Measurements from ENCODE around the gene MKX. TPM values are rescaled to one million over a fixed set of nuclear protein-coding genes. Genes with fewer than 3 reads are reported as not detected.
"Not testable (repeated sequence)": the region's sequence is repeated elsewhere in the genome, so short reads cannot be mapped to it uniquely, and the experiment has no call there.

The MKX gene
- total RNA-seq, 2 donors from 2014 or later, result 0.10 to 2.3 TPM

GRCh38 chr10:27685681-27686080 is 59.9 kb downstream of the MKX start:
- TF ChIP-seq CTCF (IDR thresholded peaks at IDR 0.05), result no peak
- no peak overlapping the region for H3K4me3 ChIP-seq
- no peak overlapping the region for H3K9ac ChIP-seq (ENCODE audit: low read depth in 2 of 2, low read length in 2 of 2)
- no peaks in the 10 kb centered on the region for H3K4me1 ChIP-seq
- no peaks in the 10 kb centered on the region for H3K9me3 ChIP-seq
- no peak for DNase-seq
- H3K27me3 ChIP-seq, result no peaks in the 10 kb centered on the region
- no peaks in the 10 kb centered on the region for H3K36me3 ChIP-seq
- intact Hi-C loops (cut with DNase I), result no loop called here
- no peak overlapping the region for H3K27ac ChIP-seq

- Histone ChIP-seq H3K36me3 (no peaks in the 10 kb centered on the region), H3K4me3 (no peak overlapping the region), H3K9me3 (no peaks in the 10 kb centered on the region), H3K27ac (no peak overlapping the region), H3K9ac (ENCODE audit: low read depth in 2 of 2, low read length in 2 of 2) (no peak overlapping the region), H3K4me1 (no peaks in the 10 kb centered on the region), H3K27me3 (no peaks in the 10 kb centered on the region)
- intact Hi-C loops (cut with DNase I), result no loop called here
- TF ChIP-seq CTCF (IDR thresholded peaks at IDR 0.05), result no peak
- DNase-seq, result no peak
Observed at GRCh38 chr10:27683226-27683625, 62.4 kb downstream of the MKX start.

GRCh38 chr10:27681795-27682194 is 63.8 kb downstream of the MKX start:
- H3K9ac ChIP-seq (ENCODE audit: low read depth in 2 of 2, low read length in 2 of 2); H3K27ac ChIP-seq; H3K9me3 ChIP-seq; H3K36me3 ChIP-seq; H3K4me3 ChIP-seq; DNase-seq; intact Hi-C loops (cut with DNase I); H3K4me1 ChIP-seq; H3K27me3 ChIP-seq: not testable (repeated sequence)

GRCh38 chr10:27680691-27681605 is 64.7 kb downstream of the MKX start:
- H3K36me3 ChIP-seq, result no peaks in the 10 kb centered on the region
- intact Hi-C loops (cut with DNase I), result no loop called here
- no peaks in the 10 kb centered on the region for H3K4me1 ChIP-seq
- DNase-seq, result no peak
- H3K9ac ChIP-seq (ENCODE audit: low read depth in 2 of 2, low read length in 2 of 2), result no peak overlapping the region
- no peaks in the 10 kb centered on the region for H3K27me3 ChIP-seq
- no peak overlapping the region for H3K27ac ChIP-seq
- H3K9me3 ChIP-seq, result no peaks in the 10 kb centered on the region
- no peak overlapping the region for H3K4me3 ChIP-seq
- no peak for TF ChIP-seq CTCF (IDR thresholded peaks at IDR 0.05)

- H3K9me3 ChIP-seq, result no peaks in the 10 kb centered on the region
- no peak overlapping the region for H3K27ac ChIP-seq
- H3K27me3 ChIP-seq, result no peaks in the 10 kb centered on the region
- no peak for DNase-seq
- no peak overlapping the region for H3K4me3 ChIP-seq
- no peak overlapping the region for H3K9ac ChIP-seq (ENCODE audit: low read depth in 2 of 2, low read length in 2 of 2)
- intact Hi-C loops (cut with DNase I), result no loop called here
- no peaks in the 10 kb centered on the region for H3K4me1 ChIP-seq
- no peak for TF ChIP-seq CTCF (IDR thresholded peaks at IDR 0.05)
- no peaks in the 10 kb centered on the region for H3K36me3 ChIP-seq
Observed at GRCh38 chr10:27680006-27680557, 65.5 kb downstream of the MKX start.

- TF ChIP-seq CTCF (IDR thresholded peaks at IDR 0.05), result no peak
- H3K4me1 ChIP-seq, result no peaks in the 10 kb centered on the region
- intact Hi-C loops (cut with DNase I), result no loop called here
- H3K4me3 ChIP-seq, result no peak overlapping the region
- no peaks in the 10 kb centered on the region for H3K9me3 ChIP-seq
- no peak overlapping the region for H3K27ac ChIP-seq
- DNase-seq, result no peak
- no peak overlapping the region for H3K9ac ChIP-seq (ENCODE audit: low read depth in 2 of 2, low read length in 2 of 2)
- no peaks in the 10 kb centered on the region for H3K36me3 ChIP-seq
- H3K27me3 ChIP-seq, result no peaks in the 10 kb centered on the region
Observed at GRCh38 chr10:27679369-27679912, 66.2 kb downstream of the MKX start.
